Body of pancreas (tissue), 4 donors: ENCODE data around the gene TBCE. TPM values are rescaled to one million over a fixed set of nuclear protein-coding genes. Genes with fewer than 3 reads are reported as not detected.

Experiments used
- ATAC-seq: fragments of 150-250 bp; one replicate; pipeline ENCODE4 v1.9.1; 2016
- DNase-seq, 4 donors: peaks; one replicate each; pipeline ENCODE4 v3.0.0-alpha.2; 2019
- H3K27ac ChIP-seq, 4 donors: fragments of 200-600 bp; sonication (generic); 1 replicate in 3 of 4; 2 replicates in 1 of 4; pipeline versions ENCODE4 v1.5.1 to v1.6.1; 2016 to 2019; ENCODE audit warnings: mild to moderate bottlenecking in 1 of 4, mixed read lengths in 1 of 4, moderate library complexity in 1 of 4
- H3K27me3 ChIP-seq, 2 donors: fragments of 200-600 bp; sonication (generic); one replicate each; pipeline ENCODE4 v1.6.0; 2016; ENCODE audit warnings: mild to moderate bottlenecking in 1 of 2
- H3K36me3 ChIP-seq, 2 donors: fragments of 200-600 bp; sonication (generic); replicated peaks in 1 of 2; 2 replicates each; pipeline ENCODE4 v1.5.1; 2016; ENCODE audit warnings: low read depth in 2 of 2; ENCODE audit not compliant: insufficient read depth in 1 of 2
- H3K4me1 ChIP-seq: fragments of 200-600 bp; sonication (generic); one replicate; pipeline ENCODE4 v1.6.0; 2016
- H3K4me3 ChIP-seq, 2 donors: fragments of 200-600 bp; sonication (generic); 1 replicate in 1 of 2; 2 replicates in 1 of 2; pipeline ENCODE4 v1.5.1; 2016 to 2019
- H3K9me3 ChIP-seq, 3 donors: fragments of 200-600 bp; sonication (generic); 1 replicate in 2 of 3; 2 replicates in 1 of 3; pipeline ENCODE4 v1.5.1; 2016
- CTCF ChIP-seq, 7 experiments: fragments of 450-650 bp in 4 of 7; fragments of 200-600 bp in 3 of 7; sonication (generic) in 3 of 7; IDR thresholded peaks; one replicate each; pipeline ENCODE4 v1.5.1; 2016 to 2019; ENCODE audit warnings: antibody characterized with exemption in 7 of 7
- POLR2A ChIP-seq, 3 donors: fragments of 450-650 bp; IDR thresholded peaks; one replicate each; pipeline ENCODE4 v1.6.1; 2016; ENCODE audit warnings: antibody characterized with exemption in 3 of 3, mild to moderate bottlenecking in 2 of 3
- WGBS, 2 donors: methylation state at CpG; one replicate each; pipeline ENCODE4 v1.1.5; 2017; 5-methylcytosine and 5-hydroxymethylcytosine counted together
- intact Hi-C: fragments of 100-400 bp; cut with DNase I; formaldehyde crosslinking; loops from one replicate; pipeline ENCODE4 v1.15.1; 2023
- small RNA-seq: library from RNA; depleted of rRNA; stranded (forward); fragments of <200 nt; gene quantifications from one replicate; pipeline ENCODE3, GENCODE V24; 2016
- total RNA-seq, 2 donors: library from RNA; depleted of rRNA; stranded (reverse); fragments of >200 nt; gene quantifications; one replicate each; pipeline ENCODE4 v1.1.0, GENCODE V29; 2016

The TBCE gene
- total RNA-seq, 2 donors from 2014 or later, result 15.0 to 22.1 TPM

- ATAC-seq (no peak), DNase-seq (no peak)
- no peak overlapping the region for H3K27ac ChIP-seq
- intact Hi-C loops, result no loop called here
- 65 to 82% methylated on average over 2 of the region's 2 CpGs for WGBS, 2 donors
- H3K27me3 ChIP-seq, result no peaks in the 10 kb centered on the region
- peaks cover 7 to 21% of the 10 kb centered on the region in 2 donors for H3K36me3 ChIP-seq
- no peaks in the 10 kb centered on the region for H3K9me3 ChIP-seq
- TF ChIP-seq CTCF (IDR thresholded peaks at IDR 0.05) (no peak), POLR2A (IDR thresholded peaks at IDR 0.05) (no peak)
- H3K4me1 ChIP-seq, result peaks cover 8% of the 10 kb centered on the region
- no peak overlapping the region for H3K4me3 ChIP-seq
Observed at GRCh38 chr1:235495551-235495950, 128.3 kb downstream of the TBCE start.

GRCh38 chr1:235500971-235501540 is 133.8 kb downstream of the TBCE start:
- ATAC-seq (no peak), DNase-seq (no peak)
- Histone ChIP-seq H3K4me3 (no peak overlapping the region), H3K9me3 (no peaks in the 10 kb centered on the region), H3K36me3 (no peaks in the 10 kb centered on the region), H3K27ac (peak overlapping the region in 2 of 4 donors; percentile 97 to 98), H3K4me1 (peaks cover 26% of the 10 kb centered on the region), H3K27me3 (no peaks in the 10 kb centered on the region)
- 63 to 65% methylated on average over 5 of the region's 5 CpGs for WGBS, 2 donors
- intact Hi-C loops, result no loop called here
- TF ChIP-seq CTCF (IDR thresholded peaks at IDR 0.05) (no peak), POLR2A (IDR thresholded peaks at IDR 0.05) (no peak)

Small RNA genes lying within 50 kb of the gene (small RNA-seq; reads per million reads assigned to genes)
- gene AL391994.1 (not detected), gene RPS21P1 (not detected)

Other genes with a start within 250 kb of the TBCE start
- gene TOMM20, start 238.6 kb upstream of the TBCE start, total RNA-seq, result 10 to 100 TPM; 54.7 to 75.2 TPM
- 10 to 100 TPM; 13.2 to 26.2 TPM for gene RBM34, start 206.2 kb upstream of the TBCE start, total RNA-seq
- gene ARID4B, start 39.2 kb upstream of the TBCE start, total RNA-seq, result 10 to 100 TPM; 27.7 to 35.3 TPM
- gene GGPS1, start 38.9 kb upstream of the TBCE start, total RNA-seq, result 10 to 100 TPM; 11.9 to 15.3 TPM
- gene B3GALNT2, start 137.0 kb downstream of the TBCE start, total RNA-seq, result 10 to 100 TPM; 33.6 to 52.9 TPM